Measurements from ENCODE around the gene HILPDA.
"Not testable (repeated sequence)": the region's sequence is repeated elsewhere in the genome, so short reads cannot be mapped to it uniquely, and the experiment has no call there.

Gene HILPDA

GRCh38 chr7:128466871-128467270 lies 11.2 kb downstream of the HILPDA start:
- not testable (repeated sequence) for DNase-seq

GRCh38 chr7:128476402-128477335 lies 21.0 kb downstream of the HILPDA start, which contains the start of gene METTL2B:
Gene METTL2B, plus strand, starts transcription at chr7:128476748. Its CDS starts 18 bp downstream, at chr7:128476766.
- DNase-seq, result peak; percentile 75

GRCh38 chr7:128477336-128477690 lies 21.6 kb downstream of the HILPDA start:
- not testable (repeated sequence) for DNase-seq

- not testable (repeated sequence) for DNase-seq
These were observed 23.4 kb downstream of the HILPDA start for GRCh38 chr7:128479082-128479481.

DNA sequence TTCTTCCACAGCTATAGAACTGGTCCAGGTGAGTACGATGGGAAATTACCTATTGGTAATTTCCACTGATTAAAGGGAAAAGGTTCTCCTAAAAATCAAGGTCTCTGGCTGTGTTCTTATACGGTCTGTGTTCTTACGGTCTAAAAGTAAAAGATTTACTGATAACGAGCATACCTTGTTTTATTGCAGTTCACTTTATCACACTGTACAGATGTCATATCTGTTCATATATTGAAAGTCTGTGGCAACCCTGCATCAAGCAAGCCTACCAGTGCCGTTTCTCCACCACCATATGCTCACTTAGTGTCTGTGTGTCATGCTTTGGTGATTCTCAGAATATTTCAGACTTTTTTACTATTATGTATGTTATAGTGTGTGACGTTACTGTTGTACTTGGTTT lies 32.5 kb downstream of the HILPDA start:
- not testable (repeated sequence) for DNase-seq

- DNase-seq, result no peak
These were observed 41.7 kb downstream of the HILPDA start for GRCh38 chr7:128497405-128497804.

DNA sequence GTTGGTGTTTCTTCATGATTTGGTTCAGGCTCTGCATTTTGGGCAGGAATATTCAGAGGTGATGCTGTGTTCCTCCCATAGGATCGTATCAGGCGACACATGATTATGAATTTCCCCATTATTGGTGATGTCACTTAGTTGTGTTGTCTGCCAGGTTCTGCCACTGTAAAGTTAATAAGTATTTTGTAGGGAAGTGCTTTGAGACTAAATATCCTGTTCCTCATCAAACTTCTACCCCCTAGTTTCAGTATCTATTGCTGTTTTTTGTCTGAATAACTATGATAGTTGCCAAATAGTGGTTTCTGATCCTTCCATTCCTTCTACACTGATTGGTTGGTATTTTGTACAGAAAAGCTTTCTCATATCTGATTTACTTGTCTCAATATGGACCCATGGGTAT lies 49.7 kb downstream of the HILPDA start:
- not testable (repeated sequence) for DNase-seq

GRCh38 chr7:128506819-128507218 lies 51.1 kb downstream of the HILPDA start:
- not testable (repeated sequence) for DNase-seq

- DNase-seq, result not testable (repeated sequence)
These were observed 51.8 kb downstream of the HILPDA start for GRCh38 chr7:128507321-128507993.
